SH-SY5Y (cell line): Measurements from ENCODE around the gene PGAP2.

Source experiments
- GATA2 ChIP-seq: IDR thresholded peaks from 2 replicates; pipeline ENCODE4 v1.6.1; 2011; ENCODE audit warnings: mild to moderate bottlenecking, low read depth, low read length
- GATA3 ChIP-seq: IDR thresholded peaks from 2 replicates; pipeline ENCODE4 v1.6.1; 2011; ENCODE audit warnings: low read depth, mild to moderate bottlenecking, low read length, moderate library complexity

GRCh38 chr11:3840870-3841425 is 32.6 kb downstream of the PGAP2 start, which contains the start of gene RHOG:
- TF ChIP-seq GATA2 = no peak
- no peak for TF ChIP-seq GATA3
